Kidney epithelial cell (primary cell): Measurements from ENCODE around the gene ABLIM1. TPM values are rescaled to one million over a fixed set of nuclear protein-coding genes. Genes with fewer than 3 reads are reported as not detected.

ENCODE experiments used
- DNase-seq: peaks from one replicate; pipeline ENCODE4 v3.0.0-alpha.2; 2010; ENCODE audit warnings: low read depth
- H3K27me3 ChIP-seq: 2 replicates; pipeline ENCODE4 v1.6.0; 2011; ENCODE audit warnings: low read length; ENCODE audit not compliant: control insufficient read depth, insufficient read depth
- H3K36me3 ChIP-seq: 2 replicates; pipeline ENCODE4 v1.5.1; 2011; ENCODE audit warnings: low read length; ENCODE audit not compliant: control insufficient read depth, insufficient read depth
- H3K4me3 ChIP-seq: 2 replicates; pipeline ENCODE4 v1.5.1; 2011; ENCODE audit warnings: low read depth, mild to moderate bottlenecking, control low read depth, low read length
- total RNA-seq: library from RNA; depleted of rRNA; stranded (reverse); fragments of >200 nt; gene quantifications from 2 replicates; pipeline ENCODE4 v1.2.3, GENCODE V29; 2015
- TF ChIP-seq, protein P1 (sequence below): IDR thresholded peaks from 2 replicates; pipeline ENCODE4 v1.5.1; 2011; ENCODE audit warnings: mild to moderate bottlenecking, moderate library complexity, low read length, control low read depth, inconsistent platforms; ENCODE audit not compliant: insufficient read depth, poor library complexity, severe bottlenecking

The ABLIM1 gene
- total RNA-seq, 1 donor from 2014 or later: 41.9 TPM

DNA sequence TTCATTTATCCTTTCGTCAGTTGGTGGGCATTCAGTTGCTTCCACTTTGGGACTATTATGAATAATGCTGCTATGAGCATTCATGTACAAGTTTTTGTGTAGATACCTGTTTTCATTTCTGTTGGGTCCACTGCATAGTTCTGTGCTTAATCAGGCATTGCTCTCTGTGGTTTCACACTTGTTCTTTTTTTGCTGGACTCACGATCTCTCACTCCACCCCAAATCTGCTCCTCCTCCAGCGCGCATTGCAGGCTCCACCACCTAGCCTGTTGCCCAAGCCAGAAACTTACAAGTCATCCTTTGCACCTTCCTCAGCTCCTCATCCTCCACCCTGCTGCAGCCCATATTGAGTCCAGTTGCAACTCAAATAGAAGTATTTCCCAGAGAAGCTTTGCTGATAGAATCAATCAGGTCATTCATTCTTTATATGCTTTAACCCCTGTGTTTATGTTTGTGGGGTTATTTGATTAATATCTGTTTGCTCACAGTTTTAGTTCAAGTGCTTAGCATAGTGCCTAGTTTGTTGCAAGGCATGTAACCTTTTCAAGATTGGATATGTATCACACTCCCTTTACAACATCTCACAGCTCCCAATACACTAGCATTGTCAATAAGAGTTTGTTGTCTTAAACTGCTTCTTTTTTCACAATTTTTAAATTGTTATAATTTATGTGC lies 237.1 kb downstream of the ABLIM1 start:
- TF ChIP-seq, protein P1, sequence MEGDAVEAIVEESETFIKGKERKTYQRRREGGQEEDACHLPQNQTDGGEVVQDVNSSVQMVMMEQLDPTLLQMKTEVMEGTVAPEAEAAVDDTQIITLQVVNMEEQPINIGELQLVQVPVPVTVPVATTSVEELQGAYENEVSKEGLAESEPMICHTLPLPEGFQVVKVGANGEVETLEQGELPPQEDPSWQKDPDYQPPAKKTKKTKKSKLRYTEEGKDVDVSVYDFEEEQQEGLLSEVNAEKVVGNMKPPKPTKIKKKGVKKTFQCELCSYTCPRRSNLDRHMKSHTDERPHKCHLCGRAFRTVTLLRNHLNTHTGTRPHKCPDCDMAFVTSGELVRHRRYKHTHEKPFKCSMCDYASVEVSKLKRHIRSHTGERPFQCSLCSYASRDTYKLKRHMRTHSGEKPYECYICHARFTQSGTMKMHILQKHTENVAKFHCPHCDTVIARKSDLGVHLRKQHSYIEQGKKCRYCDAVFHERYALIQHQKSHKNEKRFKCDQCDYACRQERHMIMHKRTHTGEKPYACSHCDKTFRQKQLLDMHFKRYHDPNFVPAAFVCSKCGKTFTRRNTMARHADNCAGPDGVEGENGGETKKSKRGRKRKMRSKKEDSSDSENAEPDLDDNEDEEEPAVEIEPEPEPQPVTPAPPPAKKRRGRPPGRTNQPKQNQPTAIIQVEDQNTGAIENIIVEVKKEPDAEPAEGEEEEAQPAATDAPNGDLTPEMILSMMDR: no peak
- Histone ChIP-seq H3K4me3 (no peak overlapping the region), H3K27me3 (no peaks in the 10 kb centered on the region), H3K36me3 (no peaks in the 10 kb centered on the region)
- DNase-seq: no peak

DNA sequence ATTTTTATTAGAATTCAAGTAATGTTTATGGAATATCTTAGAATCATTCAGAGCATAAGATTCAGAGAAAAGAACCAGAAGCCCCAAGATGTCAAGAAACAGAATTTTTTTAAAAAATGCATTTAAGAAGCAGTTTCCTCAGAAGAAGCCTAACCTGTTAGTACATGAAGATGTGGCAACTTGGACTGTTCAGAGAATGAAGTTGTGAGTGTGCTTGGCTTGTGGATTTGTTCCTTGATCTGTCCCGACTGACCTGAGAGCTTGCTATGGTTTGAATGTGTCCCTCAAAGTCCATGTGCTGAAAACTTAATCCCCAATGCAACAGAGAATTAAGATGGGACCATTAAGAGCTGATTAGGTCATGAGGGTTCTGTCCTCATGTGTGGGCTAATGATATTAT lies 240.0 kb downstream of the ABLIM1 start:
- Histone ChIP-seq H3K36me3 (no peaks in the 10 kb centered on the region), H3K4me3 (no peak overlapping the region), H3K27me3 (no peaks in the 10 kb centered on the region)
- no peak for DNase-seq
- TF ChIP-seq, protein P1: no peak

DNA sequence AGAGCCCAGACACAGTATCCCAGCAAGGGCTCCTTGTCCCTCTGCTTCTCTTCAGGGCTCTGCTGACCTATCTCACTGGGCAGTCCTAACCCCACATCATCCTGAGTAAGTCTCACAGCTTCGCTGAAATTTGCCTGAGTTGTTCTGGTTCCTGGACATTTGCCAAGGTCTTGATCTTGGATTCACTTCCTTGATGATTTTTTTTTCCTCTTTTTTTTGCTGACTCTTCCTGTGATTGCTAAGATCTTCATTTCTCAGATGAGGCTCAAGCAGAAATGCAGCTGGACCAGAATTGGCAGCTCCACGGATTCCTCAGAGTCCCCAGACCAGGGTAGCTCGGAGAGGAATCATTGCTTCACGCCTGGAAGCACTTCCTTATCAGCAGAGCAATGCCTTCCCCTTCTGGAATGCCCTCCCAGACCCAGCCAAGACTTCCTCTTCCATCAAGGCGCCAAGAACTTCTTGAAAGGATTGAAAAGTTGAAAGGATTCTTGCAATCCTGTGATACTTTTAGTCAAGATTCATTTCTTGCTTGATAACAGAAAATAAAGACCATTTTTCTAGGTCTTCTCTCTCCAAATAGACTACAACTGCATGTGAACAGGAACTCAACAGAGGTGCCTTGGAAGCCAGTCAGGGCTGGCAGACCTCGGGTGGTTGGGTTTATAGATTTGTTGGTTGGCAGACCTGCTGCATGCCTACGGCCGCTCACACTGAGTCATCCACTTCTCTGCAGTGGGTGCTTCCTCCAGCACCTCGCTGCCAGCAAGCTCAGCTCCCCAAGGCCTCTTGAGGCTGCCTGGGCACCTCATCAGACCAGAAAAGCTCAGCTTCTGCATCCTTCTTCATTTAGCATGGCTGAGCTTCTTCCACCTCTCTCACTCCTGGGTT lies 244.9 kb downstream of the ABLIM1 start:
- H3K36me3 ChIP-seq: no peaks in the 10 kb centered on the region
- H3K27me3 ChIP-seq: no peaks in the 10 kb centered on the region
- no peak overlapping the region for H3K4me3 ChIP-seq
- TF ChIP-seq, protein P1: no peak
- peak; percentile 68 for DNase-seq

DNA sequence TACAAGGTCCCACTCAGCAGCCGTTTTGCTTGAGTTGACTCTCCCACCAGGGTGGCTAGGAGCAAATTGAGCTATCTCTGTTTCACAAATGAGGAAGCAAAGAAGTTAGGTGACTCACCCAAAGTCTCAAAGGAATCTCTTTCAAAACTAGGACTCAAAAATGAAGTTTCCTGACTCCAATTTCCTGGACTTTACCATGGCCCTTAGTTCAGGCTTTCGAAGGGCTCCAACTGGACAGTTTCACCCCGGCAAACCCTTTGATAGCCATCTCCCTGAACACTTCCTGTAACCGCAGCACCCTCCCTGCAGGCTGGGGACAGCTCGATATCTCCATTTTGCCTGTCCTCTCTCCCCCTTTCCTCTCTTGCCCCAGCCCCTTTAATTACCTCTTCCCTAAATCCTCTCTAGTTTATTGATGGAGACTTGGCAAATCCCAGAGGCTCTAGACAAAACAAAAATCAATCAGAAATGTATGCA lies 249.1 kb downstream of the ABLIM1 start:
- no peaks in the 10 kb centered on the region for H3K27me3 ChIP-seq
- DNase-seq: no peak

DNA sequence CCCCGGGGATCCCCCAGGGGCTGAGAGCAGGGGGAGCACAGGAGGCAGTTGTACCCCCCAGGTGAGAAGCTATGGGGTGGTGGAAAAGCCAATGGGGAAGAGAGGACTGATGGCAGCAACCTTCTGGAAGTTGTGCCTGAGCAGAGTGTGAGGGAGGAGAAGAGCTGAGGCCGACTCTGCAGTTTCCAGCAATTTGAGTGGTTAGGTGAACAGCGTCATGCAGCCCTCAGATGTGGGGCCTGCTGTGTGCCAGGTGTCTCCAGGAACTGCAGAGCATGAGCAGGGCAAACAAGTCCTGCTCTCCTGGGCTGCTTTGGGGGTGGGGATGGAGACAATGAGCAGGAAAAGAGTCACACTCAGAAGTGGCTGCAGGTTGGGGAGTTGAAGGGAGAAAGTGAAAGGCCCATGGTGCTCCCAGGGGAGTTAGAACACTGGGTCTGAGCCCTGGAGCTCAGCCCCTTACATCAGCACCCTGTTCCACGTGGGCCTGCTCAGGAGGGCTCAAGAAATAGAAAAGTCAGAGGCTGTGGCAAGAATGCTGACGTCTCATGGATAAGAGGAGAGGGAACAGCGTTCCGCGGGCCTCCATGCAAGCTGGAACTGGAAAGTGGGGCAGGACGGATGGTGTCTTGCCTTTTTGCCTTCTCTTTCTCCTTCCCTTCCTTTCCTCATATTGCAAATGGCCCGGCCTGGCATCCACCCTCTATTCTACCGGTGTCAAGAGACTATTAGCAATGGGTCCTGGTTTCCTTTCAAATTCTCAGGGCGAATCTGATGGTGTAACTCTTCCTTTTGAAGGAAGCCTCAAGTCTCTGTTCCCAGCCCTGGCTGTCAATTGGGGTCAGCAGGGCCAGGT lies 249.7 kb downstream of the ABLIM1 start:
- TF ChIP-seq, protein P1: no peak
- no peak for DNase-seq
- Histone ChIP-seq H3K27me3 (no peaks in the 10 kb centered on the region), H3K36me3 (no peaks in the 10 kb centered on the region), H3K4me3 (no peak overlapping the region)

More for the DNA sequence above, 249.1 kb downstream of the ABLIM1 start:
- TF ChIP-seq, protein P1: no peak
- no peaks in the 10 kb centered on the region for H3K36me3 ChIP-seq
- no peak overlapping the region for H3K4me3 ChIP-seq
